ENCODE results near the gene INSYN2B. TPM values are rescaled to one million over a fixed set of nuclear protein-coding genes. Genes with fewer than 3 reads are reported as not detected.

Gene INSYN2B
- total RNA-seq, 1 donor: 12.5 TPM

- TF ChIP-seq CTCF (IDR thresholded peaks at IDR 0.05; ENCODE audit: insufficient read depth, low read depth, low read length): no peak
- H3K4me3 ChIP-seq (ENCODE audit: low read depth, low read length): no peak overlapping the region
- no peak for DNase-seq (ENCODE audit: low read depth)
Measured at GRCh38 chr5:169832845-169833244, 147.4 kb downstream of the INSYN2B start.

GRCh38 chr5:169832304-169832703 is 148.0 kb downstream of the INSYN2B start:
- no peak overlapping the region for H3K4me3 ChIP-seq (ENCODE audit: low read depth, low read length)
- no peak for TF ChIP-seq CTCF (IDR thresholded peaks at IDR 0.05; ENCODE audit: insufficient read depth, low read depth, low read length)
- DNase-seq (ENCODE audit: low read depth): no peak

GRCh38 chr5:169831331-169831730 is 149.0 kb downstream of the INSYN2B start:
- DNase-seq (ENCODE audit: low read depth): peak; percentile 67
- no peak for TF ChIP-seq CTCF (IDR thresholded peaks at IDR 0.05; ENCODE audit: insufficient read depth, low read depth, low read length)
- no peak overlapping the region for H3K4me3 ChIP-seq (ENCODE audit: low read depth, low read length)

GRCh38 chr5:169828385-169828784 is 151.9 kb downstream of the INSYN2B start:
- no peak for DNase-seq (ENCODE audit: low read depth)
- no peak for TF ChIP-seq CTCF (IDR thresholded peaks at IDR 0.05; ENCODE audit: insufficient read depth, low read depth, low read length)
- H3K4me3 ChIP-seq (ENCODE audit: low read depth, low read length): no peak overlapping the region

GRCh38 chr5:169827769-169828168 is 152.5 kb downstream of the INSYN2B start:
- DNase-seq (ENCODE audit: low read depth): no peak
- H3K4me3 ChIP-seq (ENCODE audit: low read depth, low read length): no peak overlapping the region
- no peak for TF ChIP-seq CTCF (IDR thresholded peaks at IDR 0.05; ENCODE audit: insufficient read depth, low read depth, low read length)

- TF ChIP-seq CTCF (IDR thresholded peaks at IDR 0.05; ENCODE audit: insufficient read depth, low read depth, low read length): peak; percentile 52
- DNase-seq (ENCODE audit: low read depth): peak; percentile 37
- no peak overlapping the region for H3K4me3 ChIP-seq (ENCODE audit: low read depth, low read length)
Measured at GRCh38 chr5:169826618-169827017, 153.7 kb downstream of the INSYN2B start.

- TF ChIP-seq CTCF (IDR thresholded peaks at IDR 0.05; ENCODE audit: insufficient read depth, low read depth, low read length): no peak
- no peak overlapping the region for H3K4me3 ChIP-seq (ENCODE audit: low read depth, low read length)
- no peak for DNase-seq (ENCODE audit: low read depth)
Measured at GRCh38 chr5:169817031-169817430, 163.3 kb downstream of the INSYN2B start.

All from fibroblast of villous mesenchyme (primary cell).